Erythroblast (primary cell): ENCODE results near the gene HCRT.

Source experiments
- GATA1 ChIP-seq: IDR thresholded peaks from 2 replicates; pipeline ENCODE4 v1.6.1; 2011; ENCODE audit warnings: low read depth, mild to moderate bottlenecking, control low read depth, low read length, moderate library complexity
- POLR2A ChIP-seq: IDR thresholded peaks from 2 replicates; pipeline ENCODE4 v1.6.1; 2011; ENCODE audit warnings: mild to moderate bottlenecking, low read length

DNA sequence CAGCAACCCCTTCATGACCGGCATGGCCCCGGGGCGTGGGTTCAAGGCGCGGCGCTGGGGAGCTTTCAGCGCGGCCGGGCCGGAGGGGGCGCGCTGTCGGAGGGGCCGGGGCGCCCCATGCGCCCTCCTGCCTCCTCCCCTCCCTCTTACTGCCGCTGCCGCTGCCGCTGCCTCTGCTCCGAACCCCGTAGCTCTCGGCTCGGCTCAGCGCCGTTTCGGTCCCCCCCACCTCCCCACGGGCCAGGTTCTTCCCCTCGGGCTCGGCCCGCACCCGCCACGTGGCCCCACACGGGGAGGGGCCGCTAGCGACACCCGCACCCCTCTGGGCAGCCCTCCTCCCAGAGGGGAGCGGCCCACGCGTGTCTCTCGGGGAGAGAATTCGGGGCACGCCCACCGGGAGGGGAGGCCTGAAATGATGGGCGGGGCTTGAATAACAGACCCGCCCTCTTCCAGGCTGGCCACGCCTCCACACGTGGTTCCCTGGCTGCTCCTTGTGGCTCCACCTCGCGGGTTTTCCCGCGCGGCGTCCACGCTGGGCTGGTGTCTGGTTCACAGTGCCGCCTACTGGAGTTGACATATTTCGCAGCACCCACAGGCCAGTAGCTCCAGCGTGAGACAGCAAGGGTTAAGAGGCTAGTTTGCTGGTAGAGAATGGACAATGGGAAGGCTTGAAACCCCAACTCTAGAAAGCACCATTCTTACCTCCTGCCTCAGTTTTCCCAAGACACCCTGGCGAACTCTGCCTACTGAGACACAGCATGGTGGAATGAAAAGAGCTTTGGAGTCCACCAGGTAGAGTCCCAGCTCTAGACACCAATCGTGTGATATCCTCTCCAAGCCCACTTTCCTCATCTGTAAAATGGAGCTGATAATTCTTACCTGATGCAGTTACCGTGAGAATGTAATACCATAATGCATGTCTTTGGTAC, 4.1 kb downstream of the HCRT start, which contains the start of gene KCNH4:
- TF ChIP-seq POLR2A, result no peak
- no peak for TF ChIP-seq GATA1
